K562 (cell line): Measurements from ENCODE around the gene REX1BD. TPM values are rescaled to one million over a fixed set of nuclear protein-coding genes. Genes with fewer than 3 reads are reported as not detected.
A peak's percentile ranks its signal among the peaks of the same experiment; 100 is the strongest.

Experiments
- ATAC-seq: fragments of 200-7000 bp; cut with Tn5 transposase; 3 replicates; pipeline ENCODE4 v1.9.1; 2020; ENCODE audit warnings: moderate library complexity
- BruUV-seq: library from RNA; stranded (reverse); fragments of 400-500 nt; replicated peaks from 2 replicates; lab custom pipeline; 2021; lab: Mats Ljungman, UMichigan
- CTCF ChIA-PET: fragments of 300-600 bp; formaldehyde crosslinking; extraction: SDS; loops from one replicate; lab custom pipeline; 2021; ENCODE audit warnings: low intra/inter-chr PET ratio; lab: Yijun Ruan, JAX
- POLR2A ChIA-PET: fragments of 300-600, 350-650 bp; sonication (Branson Sonifier 250); formaldehyde crosslinking; extraction: SDS; loops from one replicate; lab custom pipeline; 2021; ENCODE audit warnings: antibody characterized with exemption, inconsistent platforms; lab: Yijun Ruan, JAX
- DNase-seq, 4 experiments: peaks; one replicate each; pipeline versions ENCODE4 v3.0.0 to v3.0.0-alpha.2; 2011 to 2018; ENCODE audit warnings: low spot score in 3 of 4, mixed read lengths in 3 of 4; ENCODE audit errors: extremely low read depth in 1 of 4
- FAIRE-seq: peaks from 2 replicates; lab custom pipeline; 2011; peaks lifted over from hg19 to GRCh38; lab: Jason Lieb, UNC
- H2AFZ ChIP-seq: 2 replicates; pipeline ENCODE4 v1.6.0; 2011; ENCODE audit warnings: low read depth, low read length, control low read depth, inconsistent platforms
- H3K27ac ChIP-seq: fragments of 200-600 bp; 3 replicates; pipeline ENCODE4 v1.8.0; 2011; ENCODE audit warnings: low read depth, mild to moderate bottlenecking, control low read depth, inconsistent platforms, low read length, moderate library complexity, mixed read lengths; ENCODE audit errors: extremely low read depth
- H3K27me3 ChIP-seq, 2 experiments: fragments of 300-600 bp in 1 of 2; 2 replicates in 1 of 2; 3 replicates in 1 of 2; pipeline versions ENCODE4 v1.6.0 to v1.8.0; 2011; ENCODE audit warnings: inconsistent platforms in 2 of 2, low read length in 2 of 2, mild to moderate bottlenecking in 1 of 2, mixed read lengths in 1 of 2, moderate library complexity in 1 of 2; ENCODE audit not compliant: control insufficient read depth in 2 of 2, insufficient read depth in 2 of 2
- H3K36me3 ChIP-seq: fragments of 300-600 bp; 3 replicates; pipeline ENCODE4 v1.8.0; 2011; ENCODE audit warnings: mild to moderate bottlenecking, low read length, inconsistent platforms; ENCODE audit not compliant: control insufficient read depth, insufficient read depth
- H3K4me1 ChIP-seq, 2 experiments: fragments of 200-600 bp in 1 of 2; replicated peaks in 1 of 2; 2 replicates in 1 of 2; 3 replicates in 1 of 2; pipeline versions ENCODE4 v1.5.1 to v1.8.0; 2011; ENCODE audit warnings: inconsistent platforms in 2 of 2, low read length in 2 of 2, mild to moderate bottlenecking in 1 of 2, mixed read lengths in 1 of 2, moderate library complexity in 1 of 2; ENCODE audit not compliant: control insufficient read depth in 2 of 2, insufficient read depth in 2 of 2
- H3K4me2 ChIP-seq: 2 replicates; pipeline ENCODE4 v1.6.1; 2011; ENCODE audit warnings: low read length, control low read depth, inconsistent platforms, mixed read lengths; ENCODE audit not compliant: insufficient read depth
- H3K4me3 ChIP-seq: fragments of 200-600 bp; sonication (generic), shearing (Covaris generic); 2 replicates; pipeline ENCODE4 v1.5.1; 2016; ENCODE audit warnings: control low read depth, inconsistent platforms
- H3K79me2 ChIP-seq: fragments of 200-600 bp; 3 replicates; pipeline ENCODE4 v1.8.0; 2011; ENCODE audit warnings: low read length, inconsistent platforms; ENCODE audit not compliant: control insufficient read depth, insufficient read depth
- H3K9ac ChIP-seq, 2 experiments: 2 replicates each; pipeline versions ENCODE4 v1.6.0 to v1.6.1; 2011; ENCODE audit warnings: low read depth in 2 of 2, low read length in 2 of 2, control low read depth in 1 of 2, inconsistent platforms in 1 of 2, mild to moderate bottlenecking in 1 of 2, mixed read lengths in 1 of 2; ENCODE audit not compliant: insufficient read depth in 1 of 2
- H3K9me1 ChIP-seq: one replicate; pipeline ENCODE4 v1.6.0; 2011; ENCODE audit warnings: inconsistent platforms, mild to moderate bottlenecking, low read length, moderate library complexity; ENCODE audit not compliant: control insufficient read depth, insufficient read depth
- H3K9me3 ChIP-seq: replicated peaks from 2 replicates; pipeline ENCODE4 v1.5.1; 2011; ENCODE audit warnings: low read depth, low read length, inconsistent platforms; ENCODE audit not compliant: control insufficient read depth, insufficient read depth
- H4K20me1 ChIP-seq: replicated peaks from 2 replicates; pipeline ENCODE4 v1.6.1; 2011; ENCODE audit warnings: low read length, inconsistent platforms, mixed read lengths; ENCODE audit not compliant: control insufficient read depth, insufficient read depth
- CBX2 ChIP-seq: fragments of 200-600 bp; sonication (generic); IDR thresholded peaks from one replicate; pipeline ENCODE4 v1.6.1; 2012; ENCODE audit warnings: mild to moderate bottlenecking, low read length, inconsistent platforms; ENCODE audit not compliant: insufficient read depth, poor library complexity, severe bottlenecking
- CTBP1 ChIP-seq: fragments of 450-650 bp; IDR thresholded peaks from 2 replicates; pipeline ENCODE4 v1.6.1; 2016; ENCODE audit warnings: borderline replicate concordance
- GTF2A2 ChIP-seq: IDR thresholded peaks from 2 replicates; pipeline ENCODE4 v1.6.1; 2016; ENCODE audit warnings: mild to moderate bottlenecking, missing genetic modification characterization, missing compliant biosample characterization
- HDGF ChIP-seq: fragments of 450-650 bp; IDR thresholded peaks from 2 replicates; pipeline ENCODE4 v1.6.1; 2016
- HEY1 ChIP-seq: fragments of 250-450 bp; sonication (Bioruptor Pico); IDR thresholded peaks from 2 replicates; pipeline ENCODE4 v1.5.0; 2020; ENCODE audit warnings: mild to moderate bottlenecking, moderate library complexity, borderline replicate concordance
- HLTF ChIP-seq: fragments of 450-650 bp; IDR thresholded peaks from 2 replicates; pipeline ENCODE4 v1.6.1; 2016
- JUND ChIP-seq, 2 experiments: IDR thresholded peaks; 2 replicates in 1 of 2; 3 replicates in 1 of 2; pipeline ENCODE4 v1.6.1; 2011; ENCODE audit warnings: borderline replicate concordance in 2 of 2, low read depth in 2 of 2, low read length in 2 of 2, improper control_type of control experiment in 1 of 2, missing biosample characterization in 1 of 2, missing genetic modification characterization in 1 of 2, missing genetic modification reagents in 1 of 2
- MBD2 ChIP-seq: sonication (generic); IDR thresholded peaks from 2 replicates; pipeline ENCODE4 v1.6.1; 2016; ENCODE audit warnings: low read depth, borderline replicate concordance
- NR4A1 ChIP-seq, 2 experiments: fragments of 250-450 bp in 1 of 2; fragments of 450-650 bp in 1 of 2; sonication (Bioruptor Pico) in 1 of 2; IDR thresholded peaks; 2 replicates each; pipeline versions ENCODE4 v1.4.0 to v1.6.1; 2016 to 2020; ENCODE audit warnings: mild to moderate bottlenecking in 2 of 2, missing compliant biosample characterization in 1 of 2, missing genetic modification characterization in 1 of 2, moderate library complexity in 1 of 2
- POLR2H ChIP-seq: IDR thresholded peaks from 2 replicates; pipeline ENCODE4 v1.6.1; 2016; ENCODE audit warnings: missing genetic modification characterization, low read depth, mild to moderate bottlenecking, control low read depth, missing compliant biosample characterization, moderate library complexity
- PYGO2 ChIP-seq: fragments of 450-650 bp; IDR thresholded peaks from 2 replicates; pipeline ENCODE4 v1.6.1; 2016; ENCODE audit warnings: mild to moderate bottlenecking, missing genetic modification characterization, moderate library complexity, missing compliant biosample characterization
- RBM34 ChIP-seq: fragments of 200-400 bp; formaldehyde crosslinking; IDR thresholded peaks from 2 replicates; pipeline ENCODE4 v1.6.1; 2018; ENCODE audit warnings: low read length, borderline replicate concordance; ENCODE audit not compliant: insufficient read depth
- TAF7 ChIP-seq: fragments of 450-650 bp; IDR thresholded peaks from 2 replicates; pipeline ENCODE4 v1.6.1; 2016; ENCODE audit warnings: missing genetic modification characterization, missing compliant biosample characterization
- TAF9B ChIP-seq: fragments of 450-650 bp; IDR thresholded peaks from 2 replicates; pipeline ENCODE4 v1.6.1; 2018; ENCODE audit warnings: mild to moderate bottlenecking; ENCODE audit not compliant: partially characterized antibody
- TARDBP ChIP-seq: fragments of 450-650 bp; IDR thresholded peaks from 2 replicates; pipeline ENCODE4 v1.6.1; 2016
- TCF3 ChIP-seq: sonication (generic); formaldehyde crosslinking; IDR thresholded peaks from 2 replicates; pipeline ENCODE4 v1.4.0; 2020; ENCODE audit warnings: mild to moderate bottlenecking, missing genetic modification reagents
- TCFL5 ChIP-seq: fragments of 250-450 bp; sonication (Bioruptor Pico); conservative IDR thresholded peaks from 2 replicates; pipeline ENCODE4 v1.6.1; 2021; ENCODE audit warnings: mild to moderate bottlenecking, moderate library complexity, matching md5 sums
- ZFX ChIP-seq: sonication (generic); formaldehyde crosslinking; IDR thresholded peaks from 2 replicates; pipeline ENCODE4 v1.8.0; 2022; ENCODE audit warnings: mild to moderate bottlenecking, missing genetic modification reagents, moderate library complexity
- ZNF121 ChIP-seq: sonication (generic); formaldehyde crosslinking; conservative IDR thresholded peaks from 2 replicates; pipeline ENCODE4 v1.8.0; 2022; ENCODE audit warnings: missing genetic modification reagents
- WGBS: fragments of 100-300 bp; shearing (Covaris generic); methylation state at CpG from one replicate; pipeline ENCODE4 v1.1.6; 2016; ENCODE audit warnings: low coverage, mixed read lengths; ENCODE audit not compliant: insufficient coverage; ENCODE audit errors: missing lambda C conversion rate; 5-methylcytosine and 5-hydroxymethylcytosine counted together
- in situ Hi-C: fragments of 300-500 bp; cut with MboI; formaldehyde crosslinking; loops from 4 replicates; pipeline ENCODE4 v1.15.0; 2018; ENCODE audit warnings: inconsistent platforms, mixed read lengths
- intact Hi-C: fragments of 100-400 bp; cut with micrococcal nuclease; formaldehyde crosslinking; loops from 2 replicates; pipeline ENCODE4 v1.14.2; 2022
- polyA plus RNA-seq, 8 experiments: library from polyadenylated mRNA; depleted of rRNA in 4 of 8; stranded (reverse) in 5 of 8; unstranded in 3 of 8; fragments of >200 nt; fragmentation: Nextera tagmentation in 2 of 8; fragmentation: Illumina TruSeq in 1 of 8; extraction: Ambion mirVana in 2 of 8; extraction: Trizol in 1 of 8; gene quantifications; 2 replicates each; pipeline versions ENCODE4 v1.2.1 to v1.2.3, GENCODE V29; 2011 to 2014; ENCODE audit warnings: inconsistent platforms in 1 of 8, missing spikeins in 1 of 8
- total RNA-seq, 7 experiments: library from RNA; depleted of rRNA in 6 of 7; stranded (reverse); fragments of >200 nt in 6 of 7; fragmentation: Illumina TruSeq in 2 of 7; extraction: Trizol in 2 of 7; gene quantifications; 2 replicates each; pipeline versions ENCODE4 v1.2.1 to v1.2.3, GENCODE V29; 2011 to 2021; ENCODE audit warnings: low replicate concordance in 1 of 7
- TF ChIP-seq, protein P1 (sequence below): sonication (generic); formaldehyde crosslinking; IDR thresholded peaks from 2 replicates; pipeline ENCODE4 v1.8.0; 2022; ENCODE audit warnings: missing genetic modification reagents, mild to moderate bottlenecking, moderate library complexity, borderline replicate concordance

Gene REX1BD
- total and polyA plus RNA-seq, 9 of the 15 experiments (the other 6 are each of a cell fraction or from before 2014, with no cell fraction given) = 1.9 to 136 (median 13.8) TPM

DNA sequence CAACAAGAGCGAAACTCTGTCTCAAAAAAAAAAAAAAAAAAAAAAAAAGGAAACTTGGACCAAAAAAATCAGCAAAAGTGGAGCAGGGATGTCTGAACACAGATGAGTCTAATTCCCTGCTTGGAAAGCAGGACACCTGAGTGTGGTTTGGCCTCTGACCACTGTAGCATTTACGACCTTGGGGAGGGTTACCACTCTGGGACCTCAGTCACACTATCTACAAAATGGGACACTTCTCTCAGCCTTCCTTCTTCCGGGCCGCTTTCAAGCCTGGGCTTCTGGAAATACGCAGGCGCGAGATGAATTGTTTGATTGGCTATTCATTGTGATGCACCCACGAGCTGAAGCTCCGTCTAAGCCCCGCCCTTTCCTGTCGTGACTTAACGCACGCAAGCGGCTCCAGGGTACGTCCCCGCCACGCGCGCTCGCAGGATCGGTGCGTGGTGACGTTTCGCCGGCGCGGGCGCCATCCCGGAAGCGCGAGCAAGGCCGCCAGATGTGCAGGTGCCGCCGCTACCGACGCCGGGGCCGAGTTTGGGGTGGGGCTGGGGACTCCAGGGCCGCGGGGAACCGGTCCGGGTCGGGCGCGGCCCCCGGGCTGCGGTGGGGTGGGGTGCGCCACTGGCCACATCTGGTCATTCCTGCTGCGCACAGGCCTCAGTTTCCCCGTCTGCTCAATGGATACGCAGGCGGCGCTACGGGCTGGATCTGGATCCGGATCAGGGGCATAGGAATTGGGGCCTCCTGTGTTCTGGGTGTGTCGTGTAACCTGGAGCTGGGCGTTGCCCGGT, 31.0 kb upstream of the REX1BD start, which contains the start of gene KXD1:
KXD1 (plus strand) TSS at position 460 of the 791 bp plus-strand sequence. CDS start 4,187 bp downstream, outside the sequence.
- H2AFZ ChIP-seq = peak within 1 kb of the TSS; percentile 73
- peak; percentile 38; the same call in 1 of the 2 replicates for TF ChIP-seq HLTF
- TF ChIP-seq ZNF121 (CRISPR knock-in tag) = peak; percentile 23; the same call in 1 of the 2 replicates
- TF ChIP-seq RBM34 = no peak
- no peak for TF ChIP-seq TCFL5
- peak; percentile 36; the same call in 1 of the 2 replicates for TF ChIP-seq HEY1 (CRISPR knock-in tag)
- TF ChIP-seq CBX2 = no peak
- peak; percentile 90; the same call in 1 of the 2 replicates for TF ChIP-seq HDGF
- peak; percentile 75 for TF ChIP-seq ZFX (CRISPR knock-in tag)
- TF ChIP-seq PYGO2 (tag) = no peak
- no peak; the same call in 1 of the 2 replicates for TF ChIP-seq POLR2H
- TF ChIP-seq TAF7 = 0 out of 2 replicates have a peak, but pooled peaks have one; percentile 17
- peak; percentile 66 for TF ChIP-seq CTBP1
- TF ChIP-seq GTF2A2 = no peak
- TF ChIP-seq JUND (IDR thresholded peaks at IDR 0.05; ENCODE audit: borderline replicate concordance, low read depth, low read length) = peak; percentile 56
- peak; percentile 11; the same call in 2 of the 3 replicates for TF ChIP-seq JUND (tag; IDR thresholded peaks at IDR 0.05; ENCODE audit: borderline replicate concordance, low read depth, low read length)
- TF ChIP-seq NR4A1 (CRISPR knock-in tag; IDR thresholded peaks at IDR 0.05) = no peak
- TF ChIP-seq NR4A1 (tag; IDR thresholded peaks at IDR 0.05) = no peak
- no peak for TF ChIP-seq TAF9B
- peak; percentile 27; the same call in 1 of the 2 replicates for TF ChIP-seq MBD2
- TF ChIP-seq TCF3 (CRISPR knock-in tag) = no peak; the same call in 1 of the 2 replicates
- peak; percentile 98 for TF ChIP-seq TARDBP
- TF ChIP-seq, protein P1, sequence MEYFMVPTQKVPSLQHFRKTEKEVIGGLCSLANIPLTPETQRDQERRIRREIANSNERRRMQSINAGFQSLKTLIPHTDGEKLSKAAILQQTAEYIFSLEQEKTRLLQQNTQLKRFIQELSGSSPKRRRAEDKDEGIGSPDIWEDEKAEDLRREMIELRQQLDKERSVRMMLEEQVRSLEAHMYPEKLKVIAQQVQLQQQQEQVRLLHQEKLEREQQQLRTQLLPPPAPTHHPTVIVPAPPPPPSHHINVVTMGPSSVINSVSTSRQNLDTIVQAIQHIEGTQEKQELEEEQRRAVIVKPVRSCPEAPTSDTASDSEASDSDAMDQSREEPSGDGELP (CRISPR knock-in tag) = peak; percentile 83

More for the DNA sequence above, 31.0 kb upstream of the REX1BD start, which contains the start of gene KXD1:
- intact Hi-C loops = loop anchor here (1.0 to 5.0 kb wide), 3 partner anchors 13 to 35 kb away; partner anchors contain the start of gene ELL
- FAIRE-seq = peak; percentile 100
- under 1% methylated on average over 43 of the region's 58 CpGs for WGBS
- peak; percentile 98 for ATAC-seq
- CTCF ChIA-PET = no interaction called here
- Histone ChIP-seq H3K9me1 (no peaks in the 10 kb centered on the region), H4K20me1 (no peaks in the 10 kb centered on the region), H3K36me3 (peaks cover 27% of the 10 kb centered on the region; the same call in 2 of the 3 replicates), H3K4me1 (peaks cover 8 to 23% of the 10 kb centered on the region in 2 experiments; a peak in 4 of 5 replicates), H3K27ac (peak within 1 kb of the TSS; percentile 81), H3K4me3 (peak within 1 kb of the TSS; percentile 77), H3K9me3 (no peaks in the 10 kb centered on the region), H3K27me3 (no peaks in the 10 kb centered on the region), H3K4me2 (peak within 1 kb of the TSS; percentile 96), H3K79me2 (peaks cover 44% of the 10 kb centered on the region), H3K9ac (peak within 1 kb of the TSS; percentile 78 to 97)
- peak; percentile 87 to 100 (median 95) for DNase-seq
- in situ Hi-C loops = no loop called here
- POLR2A ChIA-PET = interaction anchor here (0.6 to 4.7 kb wide), 12 partner anchors 11 to 72 kb away, joined by 3 to 49 read pairs (median 4); partner anchors contain the start of genes FKBP8, REX1BD and UBA52
- no TSS peak for BruUV-seq
